Measurements from ENCODE around the gene ABCC4. TPM values are rescaled to one million over a fixed set of nuclear protein-coding genes. Genes with fewer than 3 reads are reported as not detected.

Gene ABCC4
- total and polyA plus RNA-seq, 2 experiments from 2014 or later = 9.8 to 23.3 TPM

GRCh38 chr13:95267662-95268342 lies 33.4 kb downstream of the ABCC4 start:
- H2AFZ ChIP-seq = no peak overlapping the region
- WGBS (ENCODE audit: low lambda C conversion rate, missing lambda C conversion rate) = 21% methylated on average over 6 of the region's 6 CpGs
- peak overlapping the region; percentile 82 for H3K27ac ChIP-seq

DNA sequence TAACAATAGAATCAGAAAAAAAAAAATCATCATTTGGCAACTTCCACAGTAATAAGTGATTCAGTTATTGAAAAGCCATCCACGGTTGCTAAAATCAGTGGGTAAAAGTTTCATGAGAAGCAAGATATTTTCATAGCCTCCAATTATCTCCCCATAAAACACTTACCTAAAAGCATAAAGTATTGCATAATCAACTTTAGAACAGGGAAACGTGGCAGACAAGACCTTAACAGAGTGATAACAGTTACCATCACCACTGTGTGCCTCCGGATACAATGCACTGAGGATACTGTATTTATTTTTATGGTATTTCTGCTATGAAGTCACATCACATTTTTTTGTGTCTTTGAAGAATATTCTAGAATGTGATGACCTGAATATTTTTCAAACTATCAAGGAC lies 37.0 kb downstream of the ABCC4 start:
- H3K79me2 ChIP-seq = peaks cover 24% of the 10 kb centered on the region
- H4K20me1 ChIP-seq (ENCODE audit: insufficient read depth, poor library complexity, severe bottlenecking) = no peaks in the 10 kb centered on the region
- no peaks in the 10 kb centered on the region for H3K27me3 ChIP-seq
- no peak overlapping the region for H3K27ac ChIP-seq
- no peak overlapping the region for H2AFZ ChIP-seq
- H3K4me1 ChIP-seq (ENCODE audit: insufficient read depth) = peaks cover 25% of the 10 kb centered on the region
- H3K9me3 ChIP-seq (ENCODE audit: low read depth) = no peaks in the 10 kb centered on the region
- H3K9me2 ChIP-seq (replicated peaks; ENCODE audit: insufficient read depth) = no peaks in the 10 kb centered on the region
- no peaks in the 10 kb centered on the region for H3K36me3 ChIP-seq (replicated peaks; ENCODE audit: insufficient read depth, low read depth)
- H3K4me2 ChIP-seq = no peak overlapping the region
- H3K4me3 ChIP-seq = no peak overlapping the region
- WGBS (ENCODE audit: low lambda C conversion rate, missing lambda C conversion rate) = 58% methylated on average over 3 of the region's 3 CpGs
- DNase-seq (ENCODE audit: low spot score) = no peak
- no peak for TF ChIP-seq EZH2 (IDR thresholded peaks at IDR 0.05; ENCODE audit: borderline replicate concordance)
- no peak for TF ChIP-seq CTCF (IDR thresholded peaks at IDR 0.05; ENCODE audit: poor library complexity)
- no peak for TF ChIP-seq EZH2phosphoT487 (IDR thresholded peaks at IDR 0.05; ENCODE audit: low read depth, severe bottlenecking, unreplicated experiment)

More at GRCh38 chr13:95267662-95268342, 33.4 kb downstream of the ABCC4 start:
- Histone ChIP-seq H3K27me3 (no peaks in the 10 kb centered on the region), H3K36me3 (replicated peaks; ENCODE audit: insufficient read depth, low read depth) (no peaks in the 10 kb centered on the region), H3K4me1 (ENCODE audit: insufficient read depth) (peaks cover 36% of the 10 kb centered on the region), H3K79me2 (peaks cover 22% of the 10 kb centered on the region), H3K4me2 (peak overlapping the region; percentile 56), H3K4me3 (no peak overlapping the region), H3K9me2 (replicated peaks; ENCODE audit: insufficient read depth) (no peaks in the 10 kb centered on the region), H3K9me3 (ENCODE audit: low read depth) (no peaks in the 10 kb centered on the region), H4K20me1 (ENCODE audit: insufficient read depth, poor library complexity, severe bottlenecking) (no peaks in the 10 kb centered on the region)
- DNase-seq (ENCODE audit: low spot score) = peak; percentile 76
- no peak for TF ChIP-seq EZH2 (IDR thresholded peaks at IDR 0.05; ENCODE audit: borderline replicate concordance)
- no peak for TF ChIP-seq CTCF (IDR thresholded peaks at IDR 0.05; ENCODE audit: poor library complexity)
- TF ChIP-seq EZH2phosphoT487 (IDR thresholded peaks at IDR 0.05; ENCODE audit: low read depth, severe bottlenecking, unreplicated experiment) = no peak

DNA sequence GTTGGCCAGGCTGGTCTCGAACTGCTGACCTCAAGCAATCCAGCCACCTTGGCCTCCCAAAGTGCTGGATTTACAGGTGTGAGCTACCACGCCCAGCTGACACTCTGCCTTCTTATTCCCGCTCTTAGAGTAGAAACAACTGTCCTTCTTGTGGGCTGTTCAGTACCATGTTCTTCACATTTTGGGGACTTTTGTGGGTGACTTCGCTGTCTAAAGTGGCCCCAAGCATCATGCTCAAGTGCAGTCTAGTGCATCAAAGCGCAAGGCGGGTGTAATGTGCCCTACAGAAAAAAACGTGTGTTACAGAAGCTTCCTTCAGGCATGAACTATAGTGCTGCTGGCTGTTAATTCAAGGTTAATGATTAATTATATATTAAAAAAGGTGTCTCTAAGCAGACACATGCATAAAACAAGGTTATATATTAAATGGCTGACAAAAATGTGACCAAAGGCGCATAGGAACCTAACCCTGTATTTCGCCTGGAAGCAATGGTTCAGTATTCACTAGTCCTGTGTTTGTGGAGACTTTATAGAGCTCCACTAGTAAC lies 38.3 kb downstream of the ABCC4 start:
- H3K79me2 ChIP-seq = peaks cover 24% of the 10 kb centered on the region
- no peak for TF ChIP-seq CTCF (IDR thresholded peaks at IDR 0.05; ENCODE audit: poor library complexity)
- no peak for TF ChIP-seq EZH2phosphoT487 (IDR thresholded peaks at IDR 0.05; ENCODE audit: low read depth, severe bottlenecking, unreplicated experiment)
- no peak for TF ChIP-seq EZH2 (IDR thresholded peaks at IDR 0.05; ENCODE audit: borderline replicate concordance)
- no peak for DNase-seq (ENCODE audit: low spot score)
- H3K4me1 ChIP-seq (ENCODE audit: insufficient read depth) = peaks cover 19% of the 10 kb centered on the region
- no peaks in the 10 kb centered on the region for H3K9me3 ChIP-seq (ENCODE audit: low read depth)
- no peaks in the 10 kb centered on the region for H4K20me1 ChIP-seq (ENCODE audit: insufficient read depth, poor library complexity, severe bottlenecking)
- H3K36me3 ChIP-seq (replicated peaks; ENCODE audit: insufficient read depth, low read depth) = no peaks in the 10 kb centered on the region
- H3K27me3 ChIP-seq = no peaks in the 10 kb centered on the region
- 95% methylated on average over 9 of the region's 9 CpGs for WGBS (ENCODE audit: low lambda C conversion rate, missing lambda C conversion rate)
- H3K27ac ChIP-seq = no peak overlapping the region
- no peak overlapping the region for H2AFZ ChIP-seq
- H3K4me3 ChIP-seq = no peak overlapping the region
- no peak overlapping the region for H3K4me2 ChIP-seq
- no peaks in the 10 kb centered on the region for H3K9me2 ChIP-seq (replicated peaks; ENCODE audit: insufficient read depth)

All from hepatocyte (in vitro differentiated cells).